HG03439 (cell line): Measurements from ENCODE around the gene PRKCA.

Experiments
- ATAC-seq: cut with Tn5 transposase; IDR thresholded peaks from one replicate; pipeline ENCODE4 v1.9.1; 2021; ENCODE audit warnings: mild to moderate bottlenecking, moderate library complexity; ENCODE audit not compliant: unreplicated experiment

Gene PRKCA

DNA sequence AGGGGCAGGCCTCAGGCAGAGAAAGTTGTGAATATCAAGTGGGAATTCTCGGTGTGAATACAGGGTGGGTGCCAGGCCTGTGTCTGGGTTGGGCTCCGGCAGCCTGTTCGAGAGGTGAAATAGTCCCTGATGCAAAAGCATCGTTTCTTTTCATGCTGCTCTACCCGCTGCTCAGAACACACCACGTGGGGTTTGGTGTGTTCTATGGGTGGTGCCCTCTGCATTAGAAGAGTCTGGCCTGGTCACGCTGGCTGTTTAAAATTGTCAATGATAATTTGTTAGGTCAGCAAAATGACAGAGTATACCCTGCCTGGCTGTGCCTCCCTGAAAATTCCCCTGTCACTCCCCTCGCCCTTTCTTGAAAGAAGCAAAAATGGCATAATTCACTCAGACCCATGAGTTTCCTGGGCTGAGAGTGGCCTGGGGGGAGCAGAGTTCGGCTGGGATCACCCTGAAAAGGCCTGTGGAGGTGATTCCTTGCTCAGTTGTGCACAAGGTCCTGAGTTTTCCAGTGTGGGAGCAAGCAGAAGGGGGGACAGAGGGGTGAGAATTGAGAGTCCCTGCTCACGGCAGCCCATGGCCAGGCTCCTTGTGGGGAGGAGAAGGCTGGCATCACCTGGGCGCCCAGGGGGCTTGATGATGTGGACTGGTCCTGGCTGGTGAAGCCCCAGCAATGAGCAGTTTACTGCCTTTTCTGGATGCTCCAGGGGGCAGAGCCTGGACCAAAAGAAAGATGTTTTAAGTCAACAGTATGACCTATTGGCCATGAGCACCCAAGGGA, 535.7 kb downstream of the PRKCA start:
- ATAC-seq: no peak

DNA sequence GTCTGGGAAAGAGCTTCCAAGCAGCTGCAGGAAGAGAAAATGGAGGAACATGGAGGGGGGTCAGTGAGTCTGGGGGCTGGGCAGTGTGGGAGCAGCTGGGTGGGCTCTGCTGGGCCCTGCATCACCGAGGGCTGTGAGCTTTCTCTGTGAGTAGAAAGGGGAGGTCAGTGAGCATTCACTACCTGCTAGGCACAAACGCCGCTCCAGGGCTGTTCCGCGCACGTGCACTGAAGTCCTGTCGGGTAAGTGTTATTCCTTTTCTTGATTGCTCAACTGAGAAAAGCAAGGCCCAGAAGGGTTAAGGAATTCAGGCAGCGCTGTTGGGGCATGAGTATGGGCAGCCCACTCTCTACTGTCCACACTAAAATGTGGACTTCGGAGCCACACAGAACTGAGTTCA, 537.2 kb downstream of the PRKCA start:
- ATAC-seq: no peak

DNA sequence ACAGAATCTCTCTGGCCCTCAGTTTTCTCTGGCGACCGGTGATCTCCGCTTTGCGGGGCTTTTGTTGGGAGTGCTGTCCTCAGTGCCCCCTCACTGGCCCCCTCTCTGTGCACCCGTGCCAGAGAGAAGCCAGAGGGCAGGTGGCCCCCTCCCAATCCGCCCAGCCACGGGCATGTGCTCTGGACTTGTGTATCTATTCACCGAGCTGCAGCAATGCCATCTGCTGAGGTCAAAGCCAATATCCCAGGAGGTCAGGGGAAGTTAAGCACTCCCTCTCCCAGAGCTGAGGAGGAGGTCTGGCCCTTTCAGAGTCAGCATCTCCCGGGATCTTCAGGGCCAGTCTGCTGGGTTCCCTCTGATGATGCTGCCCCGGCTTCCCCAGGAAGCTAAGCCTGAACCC, 537.6 kb downstream of the PRKCA start:
- no peak for ATAC-seq

DNA sequence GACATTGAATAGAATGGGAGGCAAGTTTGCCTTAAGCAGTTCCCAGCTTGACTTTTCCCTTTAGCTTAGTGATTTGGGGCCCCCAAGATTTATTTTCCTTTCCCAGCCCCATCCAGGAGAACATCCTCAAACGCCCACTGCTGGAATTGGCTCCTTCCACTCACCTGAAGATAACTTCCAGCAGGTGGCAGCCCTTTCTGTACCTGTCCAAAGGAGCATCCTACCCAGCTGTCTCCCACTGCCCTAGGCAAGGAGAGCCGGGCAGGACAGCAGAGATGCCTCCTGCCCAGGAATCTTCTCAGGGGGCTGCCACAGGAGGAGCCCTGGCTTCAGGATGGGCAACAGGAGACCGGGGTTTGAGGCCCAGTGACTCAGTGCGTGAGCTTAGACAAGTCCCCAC, 538.9 kb downstream of the PRKCA start:
- no peak for ATAC-seq

DNA sequence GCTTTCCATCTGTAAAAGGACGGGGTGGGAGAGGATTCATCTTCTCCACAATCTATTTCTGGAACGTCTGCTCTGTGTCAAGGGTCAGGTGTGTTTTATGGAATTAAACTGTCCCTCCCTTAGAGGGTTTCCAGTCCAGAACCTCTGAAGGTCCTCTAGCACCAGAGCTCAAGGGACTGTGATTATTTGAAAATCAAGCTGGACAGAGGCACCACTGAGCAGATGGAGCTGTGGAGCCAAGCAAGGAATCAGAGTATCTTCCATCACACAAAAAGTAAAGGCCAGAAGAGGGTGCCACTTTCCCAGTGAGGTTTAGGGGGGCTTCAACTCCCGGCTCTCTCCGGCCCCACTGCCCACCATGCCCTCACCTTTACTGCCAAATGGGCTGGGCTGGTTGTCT, 539.3 kb downstream of the PRKCA start:
- ATAC-seq: no peak

DNA sequence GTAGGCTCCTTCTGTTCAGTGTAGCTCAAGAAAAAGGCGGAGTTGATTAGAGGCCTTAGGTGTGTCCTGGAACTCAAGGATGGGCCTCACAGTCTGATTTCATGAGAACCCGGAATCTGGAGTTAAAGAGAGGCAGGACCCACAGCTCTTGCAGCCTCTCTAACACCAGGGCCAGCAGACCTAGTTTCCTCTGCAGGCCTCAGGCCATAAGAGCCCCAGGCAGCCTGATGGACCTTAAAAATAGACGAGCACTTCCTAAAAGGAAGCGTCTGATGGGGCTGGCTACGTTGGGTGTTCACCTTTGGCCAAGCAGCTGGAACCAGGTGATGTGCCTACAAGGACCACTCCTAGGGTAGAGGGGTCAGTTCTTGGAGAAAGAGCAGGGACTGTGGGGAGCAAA, 540.1 kb downstream of the PRKCA start:
- ATAC-seq: no peak

DNA sequence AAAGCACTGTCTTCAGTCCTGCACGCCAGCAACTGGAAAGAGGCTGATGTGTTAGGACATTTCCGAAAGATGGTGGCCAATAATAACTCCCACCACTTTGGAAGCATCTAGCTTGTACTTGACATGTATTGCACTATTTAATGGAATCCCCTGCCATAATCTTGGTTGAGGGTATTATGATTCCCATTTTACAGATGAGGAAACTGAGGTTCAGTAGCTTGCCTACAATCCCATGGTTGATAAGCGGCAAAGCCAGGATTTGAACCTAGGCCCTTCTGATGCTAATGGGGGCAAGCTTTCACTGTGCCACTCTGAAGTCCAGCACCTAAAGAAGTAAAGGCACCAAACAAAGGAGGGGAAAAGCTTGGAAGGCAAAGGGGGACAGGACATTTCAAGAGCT, 540.5 kb downstream of the PRKCA start:
- no peak for ATAC-seq

DNA sequence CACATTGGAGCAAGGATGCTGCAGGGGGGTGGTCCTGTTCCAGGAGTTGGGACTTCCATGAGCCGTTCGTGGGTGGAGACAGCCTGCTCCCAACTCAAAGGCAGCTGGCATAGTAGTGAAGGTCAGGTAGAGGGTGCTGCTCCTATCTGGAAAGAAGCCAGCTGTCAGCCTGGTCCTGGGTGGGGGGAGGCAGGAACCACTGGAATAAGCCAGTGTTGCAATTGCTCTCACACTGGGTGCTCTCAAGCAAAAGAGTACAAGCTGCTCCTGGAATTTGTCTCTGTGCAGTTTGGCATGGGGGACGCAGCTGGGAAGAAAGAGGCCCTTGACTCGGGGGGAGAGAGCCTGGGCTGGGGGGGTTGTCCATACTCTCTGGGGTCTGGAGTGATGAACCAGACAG, 541.2 kb downstream of the PRKCA start:
- no peak for ATAC-seq

DNA sequence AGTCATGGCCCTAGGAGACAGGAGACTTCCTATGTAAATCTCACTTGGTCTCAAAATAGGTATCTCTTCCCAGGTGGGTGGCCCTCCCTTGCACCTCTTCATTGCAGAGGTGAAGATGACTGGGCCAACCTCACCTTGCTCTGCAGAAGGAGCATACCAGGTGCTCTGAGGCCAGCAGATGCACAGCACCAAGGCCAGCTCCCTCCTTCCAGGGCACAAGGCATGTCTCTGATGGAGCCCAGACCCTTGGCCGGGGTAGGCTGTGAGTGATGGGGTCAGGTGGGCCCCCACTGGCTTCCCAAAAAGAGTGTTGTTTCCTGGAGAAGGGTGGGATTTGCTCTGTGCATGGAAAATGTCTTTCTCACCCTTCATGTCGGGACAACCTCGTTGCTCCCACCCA, 545.3 kb downstream of the PRKCA start:
- no peak for ATAC-seq

DNA sequence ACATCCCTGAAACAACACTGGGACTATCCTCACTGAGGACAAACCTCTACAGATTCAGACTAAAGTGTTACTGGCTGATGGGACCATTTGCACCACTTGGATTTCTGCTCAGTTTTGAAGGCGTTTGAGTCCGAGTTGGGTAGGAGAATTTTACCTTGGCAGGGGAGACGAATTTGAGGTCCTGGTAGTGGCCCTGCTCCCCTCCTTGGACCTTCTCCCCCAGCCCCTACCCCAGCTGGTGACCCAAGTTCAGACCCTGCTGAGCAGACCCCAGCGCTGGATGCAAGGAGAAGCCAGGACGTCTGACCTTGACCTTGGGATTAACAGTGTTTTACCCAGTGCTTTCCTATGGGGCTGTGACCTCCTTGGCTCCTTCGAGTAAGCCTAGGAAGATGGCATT, 546.1 kb downstream of the PRKCA start:
- ATAC-seq: no peak

DNA sequence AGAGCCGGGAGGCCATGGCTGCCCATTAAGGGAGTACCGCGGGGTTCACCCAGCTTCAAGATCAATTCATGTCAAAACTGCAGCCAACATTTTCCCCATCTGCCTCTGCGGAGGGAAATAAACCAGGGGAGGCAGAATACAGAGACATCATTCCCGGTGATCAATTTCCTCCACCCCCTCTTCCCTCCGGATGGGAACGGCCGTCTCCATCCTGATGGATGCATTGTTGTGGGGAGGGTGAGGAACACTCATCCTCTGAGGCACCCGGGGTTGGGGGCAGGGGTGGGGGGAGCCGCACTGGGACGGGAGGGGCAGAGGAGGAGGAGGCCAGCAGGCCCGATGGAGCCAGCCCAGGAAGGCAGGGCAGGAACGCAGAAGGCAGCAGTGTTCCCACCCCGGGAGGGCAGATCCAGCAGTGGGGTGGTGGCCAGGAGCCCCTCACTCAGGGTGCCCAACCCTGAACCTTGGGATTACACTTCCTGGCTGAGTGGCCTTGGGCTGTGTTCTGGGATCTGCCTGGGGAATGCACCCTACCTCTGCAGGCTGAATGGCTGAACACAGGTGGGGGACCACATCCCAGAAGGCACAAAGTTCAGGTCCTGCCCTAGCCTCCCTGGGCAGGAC, 546.7 kb downstream of the PRKCA start:
- ATAC-seq: no peak

DNA sequence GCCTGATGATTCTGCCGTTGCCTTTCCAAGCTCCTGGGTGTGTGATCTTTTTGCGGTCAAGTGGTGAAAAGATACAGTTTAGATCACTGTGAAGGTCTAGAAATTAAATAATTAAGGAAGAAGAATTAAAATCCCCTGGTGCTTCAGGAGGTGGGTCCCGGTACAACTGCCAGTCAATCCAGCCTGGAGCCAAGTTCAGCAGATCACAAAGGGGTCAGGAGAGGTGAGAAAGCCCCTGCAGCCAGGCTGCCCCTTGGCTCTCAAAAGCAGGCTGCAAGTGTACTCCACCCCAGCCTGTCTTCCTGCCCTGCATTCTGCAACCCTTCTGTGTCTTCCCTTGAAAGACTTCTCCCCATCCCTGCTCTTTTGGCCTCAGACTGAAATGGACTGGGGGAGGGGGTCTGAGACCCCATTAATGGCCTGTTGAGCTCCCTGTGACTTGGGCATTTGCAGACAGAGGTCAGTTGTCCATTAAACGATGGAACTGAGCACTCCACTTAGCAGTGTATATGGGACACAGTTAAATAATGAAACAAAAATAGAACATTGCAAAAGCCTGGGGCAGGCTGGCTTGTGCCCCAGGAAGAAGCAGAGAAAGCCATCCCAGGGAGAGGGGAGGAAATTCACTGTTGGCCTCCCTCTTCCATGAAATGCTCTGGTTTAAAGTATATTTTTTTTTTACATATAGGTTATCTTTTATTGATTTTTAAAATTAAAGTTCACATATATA, 547.6 kb downstream of the PRKCA start:
- no peak for ATAC-seq

DNA sequence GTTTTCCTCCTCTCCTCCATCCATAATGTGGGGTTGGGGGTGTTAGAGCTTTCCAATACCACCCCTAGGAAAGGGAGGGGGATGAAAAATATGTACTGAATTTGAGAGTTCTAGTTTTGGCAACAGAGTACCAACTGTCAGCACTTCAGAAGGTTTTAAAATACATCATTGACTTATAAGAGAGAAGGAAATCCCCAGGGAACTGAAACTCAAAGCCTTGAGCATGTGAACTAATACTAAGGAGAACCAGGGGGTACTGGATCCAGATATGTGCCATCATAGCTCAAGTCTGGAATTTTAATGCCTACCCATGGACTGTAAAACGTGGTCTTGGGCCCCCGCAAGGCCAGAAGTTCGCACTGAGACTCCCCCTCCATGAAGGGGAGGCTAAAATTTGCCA, 548.3 kb downstream of the PRKCA start:
- ATAC-seq: no peak

DNA sequence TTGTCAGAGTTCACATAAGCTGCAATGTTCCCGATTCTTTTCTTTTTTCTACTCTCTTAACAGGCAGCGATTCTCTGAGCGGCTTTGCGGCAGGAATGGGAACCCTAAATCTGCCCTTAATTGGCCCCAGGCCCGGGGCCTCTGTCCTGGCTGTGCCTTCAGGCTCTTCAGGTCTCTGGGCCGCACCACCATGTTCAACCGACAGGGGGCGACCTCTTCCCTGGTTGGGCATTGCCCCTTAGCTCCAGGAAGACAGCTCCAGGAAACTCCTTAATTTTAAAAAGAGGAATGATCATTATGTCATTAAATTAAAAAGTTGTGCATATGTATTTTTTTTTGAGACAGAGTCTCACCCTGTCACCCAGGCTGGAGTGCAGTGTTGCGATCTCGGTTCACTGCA, 552.8 kb downstream of the PRKCA start:
- no peak for ATAC-seq

DNA sequence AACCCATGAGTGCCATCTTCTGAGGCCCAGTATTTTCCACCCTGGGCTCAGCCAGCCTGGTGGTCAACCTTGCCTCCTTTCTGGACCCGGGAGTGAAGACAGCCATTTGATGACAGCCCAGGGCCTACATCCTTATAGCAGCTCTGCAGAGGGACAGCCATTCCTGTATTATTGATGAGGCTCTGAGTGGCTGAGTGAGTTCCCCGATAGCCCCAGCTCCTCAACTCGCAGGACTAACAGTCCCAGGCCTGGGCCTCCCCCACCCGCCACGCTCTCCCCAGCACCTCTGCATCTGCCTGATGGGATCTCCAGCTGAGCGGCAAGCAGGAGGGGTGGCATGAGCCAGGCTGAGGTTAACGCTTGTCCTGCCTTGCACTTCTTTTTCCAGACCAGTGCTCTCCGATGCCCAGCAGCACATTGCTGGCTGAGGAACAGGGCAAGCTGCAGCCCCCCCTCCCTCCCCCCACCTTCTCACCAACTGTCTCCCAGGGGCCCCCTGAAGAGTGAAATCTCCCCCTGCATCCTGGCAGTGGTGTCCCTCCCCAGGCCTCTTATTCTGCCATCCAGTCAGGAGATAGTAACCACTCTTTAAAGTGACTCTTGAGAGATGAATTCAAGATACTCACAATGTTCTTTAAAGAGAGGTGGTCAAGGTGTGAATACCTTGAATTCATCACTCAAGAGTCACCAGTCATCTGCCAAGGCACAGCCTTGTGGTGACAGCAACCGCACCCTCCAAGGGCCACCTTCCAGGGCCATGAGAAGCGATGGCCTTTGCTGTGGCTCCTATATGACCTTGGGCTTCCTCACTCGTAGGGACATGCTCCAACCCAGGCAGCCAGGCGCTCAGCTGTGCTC, 556.0 kb downstream of the PRKCA start:
- ATAC-seq: no peak

DNA sequence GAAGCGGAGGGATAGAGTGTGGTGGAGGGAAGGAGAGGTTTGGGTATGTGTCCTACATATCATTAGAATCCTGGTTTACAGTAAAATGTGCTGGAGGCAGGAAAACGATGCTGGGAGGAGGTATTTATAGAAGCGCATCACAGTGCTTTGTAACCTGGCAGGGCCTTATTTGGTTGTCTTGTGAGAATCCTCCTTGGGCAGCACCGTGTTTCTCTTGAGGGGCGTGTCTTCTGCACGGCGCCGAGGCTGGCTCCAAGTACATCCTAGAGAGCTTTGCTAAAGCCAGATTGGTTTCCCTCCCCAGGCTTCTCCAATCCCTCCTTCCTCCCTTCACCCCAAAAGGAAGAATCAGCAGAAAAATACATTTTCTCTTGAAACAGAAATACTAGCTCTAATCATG, 556.9 kb downstream of the PRKCA start:
- no peak for ATAC-seq

DNA sequence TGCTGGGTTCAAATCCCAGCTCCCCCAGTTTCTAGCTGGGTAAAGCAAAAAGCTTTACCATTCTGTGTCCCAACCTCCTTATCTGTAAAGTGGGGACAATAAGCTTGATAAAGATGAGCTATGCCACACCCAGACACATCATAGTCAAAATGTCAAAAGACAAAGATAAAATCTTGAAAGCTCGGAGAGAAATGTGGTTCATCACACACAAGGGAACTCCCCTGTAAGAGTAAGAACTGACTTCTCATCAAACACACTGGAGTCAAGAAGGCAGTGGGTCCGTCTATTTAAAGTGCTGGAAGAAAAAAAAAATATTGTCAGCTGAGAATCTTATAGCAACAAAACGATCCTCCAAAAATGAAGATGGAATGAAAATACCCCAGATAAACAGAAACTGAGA, 557.8 kb downstream of the PRKCA start:
- ATAC-seq: no peak
